GM13976 (cell line): Measurements from ENCODE around the gene SH3BP2.

Experiments used
- DNase-seq: peaks from one replicate; pipeline ENCODE4 v3.0.0; 2012; ENCODE audit warnings: low spot score
- in situ Hi-C: fragments of 300-500 bp; cut with MboI; formaldehyde crosslinking; loops from one replicate; pipeline ENCODE4 v1.12.0; 2022; ENCODE audit warnings: low sequenced_read_pairs, mixed read lengths, inconsistent platforms; ENCODE audit not compliant: unreplicated experiment
- TF ChIP-seq, protein P1 (sequence below): IDR thresholded peaks from 2 replicates; pipeline ENCODE4 v1.5.1; 2012; ENCODE audit warnings: borderline replicate concordance, mild to moderate bottlenecking; ENCODE audit not compliant: insufficient read depth; ENCODE audit errors: extremely low read depth, missing control alignments, control extremely low read depth

SH3BP2 gene

DNA sequence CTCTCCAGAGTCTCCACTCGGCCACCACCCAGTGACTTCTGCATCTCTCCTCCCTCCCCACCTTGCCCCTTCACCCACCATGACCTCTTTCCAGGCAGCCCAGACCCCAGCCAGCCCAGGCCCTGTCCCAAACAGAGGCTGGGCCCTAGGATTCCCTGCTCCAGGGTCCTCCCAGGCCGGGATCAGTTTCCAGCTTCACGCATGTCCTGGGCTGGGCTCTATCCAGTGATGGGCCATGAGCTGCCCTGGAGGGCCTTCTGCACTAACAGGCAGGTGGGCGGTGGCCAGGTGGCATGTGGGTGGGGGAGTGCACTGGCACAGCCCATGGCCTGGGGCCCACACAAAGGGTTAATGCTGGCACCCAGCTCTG is 30.4 kb downstream of the SH3BP2 start:
- in situ Hi-C loops: no loop called here
- no peak for DNase-seq
- TF ChIP-seq, protein P1, sequence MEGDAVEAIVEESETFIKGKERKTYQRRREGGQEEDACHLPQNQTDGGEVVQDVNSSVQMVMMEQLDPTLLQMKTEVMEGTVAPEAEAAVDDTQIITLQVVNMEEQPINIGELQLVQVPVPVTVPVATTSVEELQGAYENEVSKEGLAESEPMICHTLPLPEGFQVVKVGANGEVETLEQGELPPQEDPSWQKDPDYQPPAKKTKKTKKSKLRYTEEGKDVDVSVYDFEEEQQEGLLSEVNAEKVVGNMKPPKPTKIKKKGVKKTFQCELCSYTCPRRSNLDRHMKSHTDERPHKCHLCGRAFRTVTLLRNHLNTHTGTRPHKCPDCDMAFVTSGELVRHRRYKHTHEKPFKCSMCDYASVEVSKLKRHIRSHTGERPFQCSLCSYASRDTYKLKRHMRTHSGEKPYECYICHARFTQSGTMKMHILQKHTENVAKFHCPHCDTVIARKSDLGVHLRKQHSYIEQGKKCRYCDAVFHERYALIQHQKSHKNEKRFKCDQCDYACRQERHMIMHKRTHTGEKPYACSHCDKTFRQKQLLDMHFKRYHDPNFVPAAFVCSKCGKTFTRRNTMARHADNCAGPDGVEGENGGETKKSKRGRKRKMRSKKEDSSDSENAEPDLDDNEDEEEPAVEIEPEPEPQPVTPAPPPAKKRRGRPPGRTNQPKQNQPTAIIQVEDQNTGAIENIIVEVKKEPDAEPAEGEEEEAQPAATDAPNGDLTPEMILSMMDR: no peak

- in situ Hi-C loops: no loop called here
- no peak for DNase-seq
- TF ChIP-seq, protein P1: no peak
Measured at GRCh38 chr4:2823671-2824328, 30.9 kb downstream of the SH3BP2 start.

- TF ChIP-seq, protein P1: no peak
- no peak for DNase-seq
- in situ Hi-C loops: no loop called here
Measured at GRCh38 chr4:2824329-2824835, 31.5 kb downstream of the SH3BP2 start.

DNA sequence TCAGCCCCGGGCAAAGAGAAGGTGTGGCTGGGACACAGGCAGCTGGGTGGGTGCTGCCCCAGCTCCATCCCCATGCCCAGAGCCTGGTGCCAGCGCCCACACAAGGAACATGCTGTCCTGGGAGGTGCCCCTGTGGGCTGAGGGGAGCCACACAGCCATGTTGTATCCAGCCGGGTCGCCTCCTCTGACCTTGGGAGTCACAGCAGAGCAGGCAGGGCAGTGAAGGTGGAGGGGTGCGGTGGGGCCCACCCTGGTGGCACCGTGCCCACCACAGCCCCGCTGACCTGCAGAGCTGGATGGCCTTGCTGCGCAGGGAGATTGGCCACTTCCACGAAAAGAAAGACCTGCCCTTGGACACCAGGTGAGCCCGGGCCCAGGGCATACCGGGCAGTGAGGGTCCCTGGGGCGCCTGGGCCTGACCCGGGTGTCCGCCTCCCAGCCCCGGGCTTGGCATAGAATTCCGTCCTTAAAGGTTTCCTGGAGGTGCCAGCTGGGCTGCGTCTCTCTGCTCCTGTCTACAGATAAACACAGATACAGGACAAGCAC is 32.0 kb downstream of the SH3BP2 start:
- TF ChIP-seq, protein P1: no peak
- in situ Hi-C loops: no loop called here
- DNase-seq: no peak

DNA sequence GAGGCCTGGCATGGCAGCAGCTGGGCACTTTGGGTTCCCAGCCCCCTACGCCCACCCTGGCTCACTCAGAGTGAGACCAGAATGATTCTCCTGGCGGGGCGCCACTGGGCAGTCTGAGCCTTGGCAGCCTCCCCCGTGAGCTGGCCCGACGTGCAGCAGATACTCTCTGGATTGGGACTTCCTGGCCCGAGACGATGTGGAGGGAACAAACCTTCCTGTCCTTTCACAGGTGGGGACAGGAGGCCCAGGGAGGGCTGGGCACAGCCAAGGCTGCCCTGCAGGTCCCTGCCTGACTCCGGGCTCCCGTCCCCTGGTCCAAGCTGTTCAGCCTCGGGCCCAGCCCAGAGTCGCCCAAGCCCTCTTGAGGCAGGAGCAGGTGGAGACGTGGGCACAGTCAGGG is 32.9 kb downstream of the SH3BP2 start:
- no peak for DNase-seq
- in situ Hi-C loops: no loop called here
- TF ChIP-seq, protein P1: no peak

GRCh38 chr4:2827071-2827873 is 34.4 kb downstream of the SH3BP2 start:
- DNase-seq: no peak
- in situ Hi-C loops: no loop called here
- TF ChIP-seq, protein P1: no peak
